Stimulated activated CD8-positive, alpha-beta memory T cell treated with anti-CD3 and anti-CD28 coated beads, Interleukin-12 subunit alpha, Interleukin-12 subunit beta, amount 100 ng/mL, for 24 hours (primary cell): ENCODE results near the gene PTP4A2.

Source experiments
- DNase-seq: peaks from one replicate; pipeline ENCODE4 v3.0.0-alpha.2; 2020; ENCODE audit errors: extremely low read depth

The PTP4A2 gene

DNA sequence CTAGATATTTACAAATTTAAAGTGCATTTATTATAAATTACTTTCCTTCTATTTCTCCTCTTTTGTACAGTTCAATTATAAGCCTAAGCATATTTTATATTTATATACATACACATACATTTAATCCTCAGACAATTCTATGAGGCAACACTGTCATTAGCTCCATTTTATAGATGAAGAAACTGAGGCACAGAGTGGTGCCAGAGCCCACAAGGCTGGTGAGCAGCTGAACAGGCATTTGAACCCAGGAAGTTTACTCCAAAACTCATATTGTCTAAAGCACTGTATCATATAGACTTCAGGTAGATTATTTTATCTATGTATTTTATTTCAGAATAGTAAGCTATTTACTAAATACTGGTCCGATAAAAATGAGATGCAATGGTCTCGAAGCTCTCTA is 52.3 kb downstream of the PTP4A2 start:
- no peak for DNase-seq

DNA sequence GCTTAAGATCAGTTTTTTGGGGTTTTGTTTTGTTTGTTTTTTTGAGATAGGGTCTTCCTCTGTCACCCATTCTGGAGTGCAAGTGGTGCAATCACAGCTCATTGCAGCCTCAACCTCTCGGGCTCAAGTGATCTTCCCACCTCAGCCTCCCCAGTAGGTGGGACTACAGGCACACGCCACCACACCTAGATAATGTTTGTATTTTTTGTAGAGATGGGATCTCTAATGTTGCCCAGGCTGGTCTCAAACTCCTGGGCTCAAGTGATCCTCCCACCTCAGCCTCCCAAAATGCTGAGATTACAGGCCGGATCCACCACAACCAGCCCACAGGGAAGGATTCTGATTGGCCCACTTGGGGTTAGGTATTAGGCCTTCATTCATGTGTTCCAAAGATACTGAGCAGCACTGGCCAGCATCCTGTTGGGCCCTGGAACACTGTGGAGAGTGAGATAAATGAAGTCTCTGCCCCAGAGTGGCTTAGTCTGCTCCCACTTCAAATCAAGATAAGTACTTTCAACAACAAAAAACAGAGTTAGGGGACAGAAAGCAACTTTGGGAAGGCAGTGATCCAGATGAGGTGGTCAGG is 54.7 kb downstream of the PTP4A2 start:
- no peak for DNase-seq

DNA sequence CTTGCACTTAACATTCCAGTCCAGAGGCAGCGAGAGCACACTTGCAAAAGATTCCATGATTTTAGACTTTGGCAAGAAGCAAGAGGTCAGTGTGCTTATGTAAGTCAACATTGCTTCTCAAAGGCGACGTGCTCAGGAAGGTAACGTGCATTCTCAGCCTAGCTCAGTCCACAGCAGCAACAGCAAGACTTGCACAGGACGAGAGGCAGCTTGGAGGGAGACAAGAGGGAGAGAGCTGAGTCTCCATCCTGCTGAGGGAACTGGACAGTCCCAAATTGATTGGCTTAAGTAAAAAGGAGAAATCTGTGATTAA is 56.5 kb downstream of the PTP4A2 start:
- DNase-seq, result no peak

DNA sequence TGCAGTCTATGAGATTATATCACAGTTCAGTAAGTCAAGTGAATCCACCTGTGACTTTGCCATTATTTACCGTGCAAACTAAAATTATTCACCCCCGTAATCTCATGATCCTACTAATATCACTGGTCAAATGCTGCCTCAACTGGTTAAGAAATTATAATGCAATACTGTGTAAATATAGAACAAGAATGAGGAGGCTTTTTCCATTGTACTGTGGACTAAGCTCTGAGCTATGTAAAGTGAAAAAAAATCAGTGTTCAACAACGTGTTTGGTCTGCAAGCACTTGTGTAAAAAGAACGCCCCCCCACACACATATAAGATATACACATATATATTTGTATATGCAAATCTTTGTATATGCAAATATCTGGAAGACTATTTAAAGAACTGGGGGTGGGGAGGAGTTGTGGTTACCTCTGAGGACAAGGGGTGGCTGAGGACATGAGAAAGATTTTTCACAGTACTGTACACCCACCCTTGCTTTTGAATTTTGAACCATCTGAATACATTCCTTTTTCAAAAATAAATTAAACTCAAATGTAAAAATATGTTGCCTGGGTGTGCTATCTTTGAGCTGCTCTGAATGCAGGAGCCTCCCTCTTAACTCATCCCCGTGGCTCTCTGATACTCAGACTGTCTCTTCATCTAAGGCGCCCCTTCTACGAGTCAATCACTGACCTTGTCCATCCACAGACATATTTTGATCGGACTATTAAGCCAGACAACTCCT is 57.0 kb downstream of the PTP4A2 start:
- DNase-seq, result no peak

DNA sequence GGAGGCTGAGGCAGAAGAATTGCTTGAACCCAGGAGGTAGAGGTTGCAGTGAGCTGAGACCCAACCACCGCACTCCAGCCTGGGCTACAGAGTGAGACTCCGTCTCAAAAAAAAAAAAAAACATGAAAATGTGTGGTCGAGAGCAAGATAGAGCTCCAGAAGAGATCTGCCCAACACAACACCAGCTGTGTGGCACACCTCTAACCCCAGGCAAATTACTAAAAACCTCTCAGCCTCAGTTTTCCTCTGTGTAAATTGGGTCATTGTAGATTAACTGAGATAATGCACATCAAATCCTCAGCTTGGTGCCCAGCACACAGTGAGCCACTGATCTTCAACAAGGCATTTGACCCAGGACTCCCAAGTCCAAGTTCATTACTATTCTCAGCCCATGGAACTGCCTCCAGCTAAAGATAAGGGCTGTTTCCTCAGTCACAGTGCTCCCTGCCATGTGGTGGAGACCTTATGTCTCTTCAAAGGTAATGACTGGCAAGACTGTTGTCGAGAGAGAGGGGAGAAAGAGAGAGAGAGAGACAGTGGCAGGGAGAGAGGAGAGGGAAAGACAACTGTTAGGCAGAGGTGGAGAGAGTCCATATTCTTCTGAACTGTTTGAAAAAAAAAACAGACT is 58.1 kb downstream of the PTP4A2 start:
- DNase-seq, result no peak

DNA sequence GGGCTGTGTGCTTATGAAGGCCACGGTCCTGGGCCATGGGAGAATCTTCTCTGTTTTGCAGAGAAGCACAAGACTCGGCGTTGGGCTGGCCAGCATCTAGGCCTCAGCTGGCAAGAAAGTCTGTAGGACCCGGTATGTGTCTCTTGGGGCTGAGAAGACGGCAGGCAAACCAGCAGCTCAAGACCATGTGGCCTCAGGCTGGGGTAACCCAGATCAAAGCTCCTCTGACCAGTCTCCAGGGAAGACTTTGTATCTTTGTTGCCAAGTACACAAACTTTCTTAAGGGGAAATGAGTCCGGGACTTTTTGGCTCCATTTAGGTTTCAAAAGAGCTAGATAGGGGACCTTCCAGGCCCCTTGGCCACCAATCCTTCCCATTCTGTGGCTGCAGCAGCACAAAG is 60.1 kb downstream of the PTP4A2 start:
- no peak for DNase-seq

DNA sequence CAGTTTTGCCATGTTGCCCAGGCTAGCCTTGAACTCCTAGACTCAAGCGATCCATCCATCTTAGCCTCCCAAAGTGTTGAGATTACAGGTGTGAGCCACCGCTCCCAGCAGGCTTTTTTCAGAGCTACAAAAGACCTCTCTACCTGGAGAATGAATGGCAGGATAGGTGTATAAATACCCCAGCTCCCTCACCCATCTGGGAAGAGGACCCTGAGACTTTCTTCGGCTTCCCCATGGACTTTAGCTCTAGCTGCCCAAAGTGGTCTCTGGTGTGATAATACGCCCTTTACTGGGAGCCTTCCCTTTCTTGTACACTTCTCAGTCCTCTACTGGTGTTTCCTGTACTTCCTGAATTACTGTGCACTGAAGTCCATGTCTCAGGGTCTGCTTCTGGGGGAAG is 60.6 kb downstream of the PTP4A2 start:
- no peak for DNase-seq

DNA sequence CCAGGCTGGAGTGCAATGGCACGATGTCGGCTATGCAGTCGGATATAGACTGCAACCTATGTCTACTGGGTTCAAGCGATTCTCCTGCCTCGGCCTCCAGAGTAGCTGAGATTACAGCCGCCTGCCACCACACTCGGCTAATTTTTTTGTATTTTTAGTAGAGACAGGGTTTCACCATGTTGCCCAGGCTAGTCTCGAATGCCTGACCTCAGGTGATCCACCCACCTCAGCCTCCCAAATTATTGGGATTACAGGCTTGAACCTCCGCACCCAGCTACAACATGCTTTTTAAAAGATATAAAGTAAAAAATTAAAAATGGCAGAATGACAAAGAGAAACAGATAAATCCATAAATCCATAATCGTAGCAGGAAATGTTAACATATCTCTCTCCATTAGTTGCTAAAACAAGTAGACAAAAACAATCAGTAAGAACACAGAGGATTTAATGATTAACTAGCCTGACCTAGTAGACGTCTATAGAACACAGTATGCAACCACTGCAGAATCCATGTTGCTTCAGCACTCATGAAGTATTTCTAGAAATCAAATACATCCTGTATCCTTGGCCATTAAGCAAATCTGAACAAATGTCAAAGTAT is 62.4 kb downstream of the PTP4A2 start:
- DNase-seq, result no peak

DNA sequence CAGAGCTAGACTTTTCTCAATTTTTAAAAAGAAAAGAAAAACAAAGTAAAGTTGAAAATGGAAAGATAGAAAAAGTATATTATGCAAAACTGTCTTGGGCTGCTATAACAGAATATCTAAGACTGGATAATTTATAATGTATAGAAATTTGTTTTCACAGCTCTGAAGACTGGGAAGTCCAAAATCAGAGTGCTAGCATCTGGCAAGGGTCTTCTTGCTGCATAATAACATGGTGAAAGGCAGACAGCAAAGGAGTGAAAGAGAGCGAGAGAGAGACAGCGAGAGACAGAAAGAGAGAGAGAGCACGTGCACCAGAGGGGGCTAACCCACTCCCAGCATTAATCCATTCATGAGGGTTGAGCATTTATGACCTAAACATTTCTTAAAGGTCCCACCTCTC is 63.2 kb downstream of the PTP4A2 start:
- no peak for DNase-seq

DNA sequence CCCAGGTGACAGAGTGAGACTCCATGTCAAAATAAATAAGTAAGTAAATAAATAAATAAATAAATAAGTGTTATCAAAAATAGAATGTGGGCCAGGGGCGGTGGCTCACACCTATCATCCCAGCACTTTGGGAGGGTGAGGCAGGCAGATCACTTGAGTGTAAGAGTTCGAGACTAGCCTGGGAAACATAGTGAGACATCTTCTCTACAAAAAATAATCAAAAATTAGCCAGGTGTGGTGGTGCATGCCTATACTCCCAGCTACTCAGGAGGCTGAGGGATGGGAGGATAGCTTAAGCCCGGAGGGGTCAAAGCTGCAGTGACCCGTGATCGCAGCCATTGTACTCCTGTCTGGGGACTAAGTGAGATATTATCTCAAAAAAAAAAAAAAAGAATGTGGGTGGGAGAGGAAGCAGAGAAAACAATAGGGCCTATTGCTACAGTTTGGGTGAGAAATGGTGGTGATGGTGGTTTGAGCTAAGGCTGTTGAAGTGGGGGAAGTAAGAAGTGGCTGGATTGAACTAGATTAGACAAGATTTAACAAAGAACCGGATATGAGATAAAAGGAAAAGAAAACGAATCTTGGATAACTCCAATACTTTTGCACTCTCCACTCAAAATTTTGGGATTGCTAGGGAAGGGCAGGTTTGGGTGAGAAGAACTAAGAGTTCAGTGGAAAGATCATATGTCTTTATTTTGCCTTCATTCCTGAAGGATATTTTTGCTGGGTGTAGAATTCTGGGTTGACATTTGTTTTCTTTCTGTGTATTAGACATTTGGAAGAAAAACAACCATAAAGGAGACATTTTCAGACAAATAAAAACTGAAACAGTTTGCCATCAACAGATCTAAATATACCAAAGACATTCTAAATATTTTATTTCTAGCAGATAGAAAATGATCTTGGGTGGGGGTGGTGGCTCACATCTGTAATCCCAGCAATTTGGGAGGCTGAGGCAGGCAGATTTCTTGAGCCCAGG is 65.2 kb downstream of the PTP4A2 start:
- no peak for DNase-seq

DNA sequence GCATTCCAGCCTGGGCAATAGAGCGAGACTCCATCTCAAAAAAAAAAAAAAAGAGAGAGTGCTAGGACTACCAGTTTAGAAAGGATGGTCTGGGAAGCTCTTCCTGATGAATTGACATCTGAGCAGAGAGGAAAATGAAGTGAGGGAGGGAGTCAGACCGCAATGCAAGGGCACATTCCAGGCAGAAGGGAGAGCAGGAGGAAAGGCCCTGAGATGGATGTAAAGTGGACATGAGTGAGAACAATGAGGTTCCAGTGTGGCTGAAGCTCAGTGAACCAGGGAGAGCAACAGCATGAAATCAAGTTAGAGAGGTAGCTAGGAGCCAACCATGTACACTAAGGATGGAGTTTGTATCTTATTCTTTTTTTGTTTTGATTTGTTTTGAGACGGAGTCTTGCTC is 66.5 kb downstream of the PTP4A2 start:
- DNase-seq, result no peak

DNA sequence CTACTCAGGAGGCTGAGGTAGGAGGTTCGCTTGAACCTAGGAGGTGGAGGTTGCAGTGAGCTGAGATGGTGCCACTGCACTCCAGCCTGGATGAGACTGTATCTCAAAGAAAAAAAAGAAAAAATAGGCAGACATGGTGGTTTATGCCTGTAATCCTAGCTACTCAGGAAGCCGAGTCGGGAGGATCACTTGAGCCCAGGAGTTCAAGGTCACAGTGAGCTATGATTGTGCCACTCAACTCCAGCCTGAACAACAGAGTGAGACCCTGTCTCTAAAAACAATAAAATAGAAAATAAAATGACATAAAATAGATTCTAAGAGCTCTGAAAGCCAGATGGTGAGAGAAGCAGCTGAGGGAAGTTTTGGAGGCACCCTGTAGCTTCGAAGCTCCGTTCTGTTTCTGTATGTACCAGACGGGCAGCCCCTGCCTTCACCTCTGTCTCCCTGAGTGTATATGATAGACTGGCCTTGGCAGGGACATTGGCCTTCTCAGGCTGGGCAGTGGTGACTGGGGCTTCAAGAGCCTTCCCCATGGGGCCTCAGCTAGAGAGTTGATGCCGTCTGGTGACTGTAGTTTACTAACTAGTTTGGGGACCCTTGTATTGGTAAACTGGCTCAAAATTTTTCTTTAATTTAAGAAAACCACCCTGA is 68.0 kb downstream of the PTP4A2 start:
- DNase-seq, result no peak

DNA sequence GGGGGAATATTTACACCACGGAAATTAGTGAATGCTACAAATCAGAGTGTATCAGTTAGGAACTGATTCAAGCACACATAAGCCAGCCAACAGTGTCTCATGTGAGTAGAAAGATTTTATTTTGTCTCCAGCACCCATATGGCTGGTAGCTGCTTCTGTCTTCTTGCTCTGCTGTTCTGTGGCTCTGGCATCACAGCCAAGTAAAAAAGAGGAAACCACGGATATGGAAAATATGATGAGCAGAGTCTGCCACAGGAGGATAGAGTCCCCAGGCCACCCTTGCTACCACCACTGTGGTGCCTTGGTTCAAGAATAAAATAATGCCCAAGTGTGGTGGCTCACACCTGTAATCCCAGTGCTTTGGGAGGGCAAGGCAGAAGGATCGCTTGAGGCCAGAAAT is 68.7 kb downstream of the PTP4A2 start:
- no peak for DNase-seq

DNA sequence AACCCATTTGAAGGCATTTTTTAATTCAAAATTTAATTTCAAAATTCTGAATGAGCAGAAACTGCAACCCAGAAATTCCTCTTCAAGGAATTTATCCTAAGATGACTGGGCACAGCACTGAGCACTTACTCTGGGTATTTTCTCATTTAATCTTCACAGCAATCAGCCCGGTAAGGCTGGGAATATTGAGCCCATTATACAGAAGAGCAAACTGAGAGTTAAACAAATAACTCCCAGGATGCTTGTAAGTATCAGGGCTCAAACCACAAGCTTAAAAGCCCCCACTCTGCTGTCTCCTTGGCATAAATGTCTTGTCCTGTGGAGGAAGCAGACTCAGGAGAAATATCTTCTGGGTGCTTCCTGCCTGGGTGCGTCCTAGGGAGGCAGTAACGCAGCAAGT is 69.3 kb downstream of the PTP4A2 start:
- no peak for DNase-seq

DNA sequence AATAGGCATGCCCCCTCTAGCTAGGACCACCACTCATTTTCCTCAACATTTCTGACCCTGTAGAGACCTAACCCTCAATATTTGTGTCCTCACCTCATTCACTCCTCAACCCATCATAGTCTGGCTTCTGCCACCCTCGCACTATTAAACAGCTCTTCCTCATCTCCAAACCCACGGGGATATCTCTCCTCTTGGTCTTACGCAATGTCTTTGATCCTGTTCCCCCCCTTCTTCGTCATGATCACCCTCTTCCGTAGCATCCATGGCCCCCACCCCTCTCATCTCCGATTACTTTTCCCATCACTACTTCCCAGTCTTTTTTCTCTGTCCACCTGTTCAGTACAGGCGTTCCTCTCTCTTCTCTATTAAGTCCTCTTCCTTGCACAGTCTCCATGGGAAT is 70.6 kb downstream of the PTP4A2 start:
- DNase-seq, result no peak

DNA sequence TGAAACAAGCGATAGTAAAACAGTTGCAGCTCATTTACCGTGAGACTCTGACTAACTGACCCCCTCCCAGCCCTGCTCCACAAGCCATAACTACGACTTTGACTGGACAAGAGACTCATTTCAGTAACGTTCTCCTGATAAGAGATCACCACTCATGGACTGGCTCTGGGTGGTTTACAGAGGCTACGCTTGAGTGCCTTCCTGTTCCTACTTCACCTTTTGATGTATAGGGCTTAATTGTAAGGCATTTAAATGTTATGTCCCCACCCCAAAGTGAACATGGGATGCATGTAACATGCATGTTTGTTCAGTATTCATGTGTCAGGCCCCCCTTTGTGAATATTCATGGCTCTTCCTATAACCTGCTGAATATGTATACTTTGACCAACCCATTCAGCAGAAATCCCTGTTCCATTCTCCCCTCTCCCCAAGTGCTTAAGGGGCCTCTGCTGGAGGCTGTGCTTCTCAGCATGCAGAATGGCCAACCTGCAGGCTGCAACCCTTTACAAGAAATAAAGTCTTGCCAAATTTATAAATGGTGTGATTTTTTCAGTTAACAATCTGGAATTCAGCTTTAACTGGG is 71.6 kb downstream of the PTP4A2 start:
- DNase-seq, result no peak

DNA sequence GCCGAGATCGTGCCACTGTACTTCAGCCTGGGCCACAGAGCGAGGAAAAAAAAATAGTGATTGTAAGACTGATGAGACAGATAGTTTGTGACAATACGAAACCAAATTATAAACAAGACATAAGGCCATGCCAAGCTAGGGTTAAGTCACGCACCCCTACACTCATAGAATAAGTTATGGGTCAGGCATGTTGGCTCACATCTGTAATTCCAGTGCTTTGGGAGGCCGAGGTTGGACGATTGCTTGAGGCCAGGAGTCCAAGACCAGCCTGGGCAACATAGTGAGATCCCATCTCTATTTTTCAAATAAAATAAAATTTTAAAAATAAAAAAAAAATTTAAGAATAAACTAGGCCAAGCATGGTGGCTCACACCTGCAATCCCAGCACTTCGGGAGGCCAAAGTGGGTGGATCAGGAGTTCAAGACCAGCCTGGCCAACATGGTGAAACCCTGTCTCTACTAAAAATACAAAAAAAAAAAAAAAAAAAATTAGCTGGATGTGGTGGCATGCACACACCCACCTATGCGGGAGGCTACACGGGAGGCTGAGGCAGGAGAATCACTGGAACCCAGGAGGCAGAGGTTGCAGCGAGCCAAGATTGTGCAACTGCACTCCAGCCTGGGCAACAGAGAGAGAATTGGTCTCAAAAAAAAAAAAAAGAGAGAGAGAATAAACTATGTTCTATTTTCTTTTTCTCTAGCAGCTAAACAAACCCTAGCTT is 72.3 kb downstream of the PTP4A2 start:
- no peak for DNase-seq

DNA sequence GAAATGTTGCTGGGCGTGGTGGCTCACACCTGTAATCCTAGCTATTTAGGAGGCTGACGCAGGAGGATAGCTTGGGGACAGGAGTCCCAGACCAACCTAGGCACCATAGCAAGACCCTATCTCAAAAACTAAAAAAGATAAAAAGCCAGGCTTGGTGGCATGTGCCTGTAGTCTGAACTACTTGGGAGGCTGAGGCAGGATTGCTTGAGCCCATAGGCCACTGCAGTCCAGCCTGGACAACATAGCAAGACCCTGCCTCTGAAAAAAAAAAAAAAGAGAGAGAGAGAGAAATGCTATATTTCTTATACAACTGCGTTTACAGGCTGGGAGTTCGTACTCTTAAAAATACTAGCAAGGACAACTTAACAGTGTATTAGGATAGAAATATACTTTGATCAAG is 76.1 kb downstream of the PTP4A2 start:
- DNase-seq, result no peak

DNA sequence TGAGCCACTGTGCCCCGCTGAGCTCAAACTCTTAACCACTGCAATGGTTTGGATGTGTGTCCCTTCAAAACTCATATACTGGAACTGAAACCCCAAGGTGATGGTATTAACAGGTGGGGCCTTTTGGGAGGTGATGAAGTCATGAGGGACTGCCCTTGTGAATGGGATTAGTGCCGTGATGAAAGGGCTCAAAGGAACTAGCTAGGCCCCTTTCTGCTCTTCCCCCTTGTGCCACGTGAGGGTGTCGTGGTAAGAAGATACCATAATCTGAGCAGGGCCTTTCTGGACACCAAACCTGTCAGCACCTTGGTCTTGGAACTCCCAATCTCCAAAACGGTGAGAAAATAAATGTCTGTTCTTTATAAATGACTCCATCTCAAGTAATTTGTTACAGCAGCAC is 76.8 kb downstream of the PTP4A2 start:
- DNase-seq, result no peak

DNA sequence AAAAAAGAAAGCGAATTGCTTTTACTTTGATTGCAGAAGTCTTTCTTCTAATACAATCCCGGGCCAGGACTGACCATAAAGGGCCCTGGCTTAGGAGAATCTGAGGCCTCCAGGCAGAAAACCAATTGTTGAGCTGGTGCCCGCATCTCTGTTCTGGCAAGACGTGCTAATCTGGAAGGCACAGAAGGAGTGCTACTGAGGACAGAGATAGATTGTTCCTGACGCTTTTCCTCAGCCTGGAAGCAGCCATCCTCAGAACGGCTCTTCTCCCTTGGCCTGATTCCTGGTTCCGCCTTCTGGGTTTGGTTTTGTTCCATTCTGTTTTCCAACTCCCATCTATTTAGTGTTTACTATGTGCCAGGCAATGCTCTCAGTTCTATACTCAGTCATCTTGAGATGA is 77.6 kb downstream of the PTP4A2 start:
- DNase-seq, result no peak

DNA sequence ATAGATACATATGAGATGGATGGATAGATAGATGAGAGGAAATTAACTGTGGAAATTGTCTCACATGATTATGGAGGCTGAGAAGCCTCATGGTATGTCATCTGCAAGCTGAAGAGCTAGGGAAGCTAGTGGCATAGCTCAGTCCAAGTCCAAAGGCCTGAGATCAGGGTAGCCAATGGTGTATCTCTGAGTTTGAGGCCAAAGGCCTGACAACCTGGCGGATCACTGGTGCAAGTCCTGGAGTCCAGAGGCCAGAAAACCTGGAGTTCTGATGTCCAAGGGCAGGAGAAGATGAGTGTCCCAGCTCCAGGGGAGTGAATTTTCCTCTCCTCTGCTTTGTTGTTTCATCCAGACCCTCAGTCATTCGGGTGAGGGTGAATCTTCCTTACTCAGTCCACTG is 78.4 kb downstream of the PTP4A2 start:
- no peak for DNase-seq
